ENCODE data around the gene SPTLC2. TPM values are rescaled to one million over a fixed set of nuclear protein-coding genes. Genes with fewer than 3 reads are reported as not detected.
"Not testable (repeated sequence)": the region's sequence is repeated elsewhere in the genome, so short reads cannot be mapped to it uniquely, and the experiment has no call there.

The SPTLC2 gene
- total RNA-seq, 1 experiment from 2014 or later, result 32.6 TPM

DNA sequence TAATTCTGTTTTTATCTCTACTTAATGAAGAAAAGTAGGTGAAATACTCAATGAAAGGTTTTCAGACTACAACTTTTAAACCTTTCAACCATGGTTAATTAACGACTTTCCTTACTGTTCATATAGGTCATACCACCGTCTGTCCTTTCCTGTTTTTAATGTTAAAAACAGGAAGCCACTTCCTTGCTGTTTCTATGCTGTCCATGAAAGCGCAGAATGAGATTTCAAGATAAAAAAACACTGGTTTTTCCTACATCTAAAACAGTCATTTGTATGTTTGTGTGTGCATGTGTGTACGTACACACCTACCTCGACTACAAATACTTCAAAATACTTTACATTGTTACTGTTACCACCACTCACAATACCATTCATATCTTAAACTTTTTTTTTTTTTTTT lies 27.3 kb downstream of the SPTLC2 start:
- Histone ChIP-seq H3K79me2 (ENCODE audit: insufficient read depth, low read length) (no peaks in the 10 kb centered on the region; the same call in 1 of the 2 replicates), H2BK12ac (ENCODE audit: insufficient read length, low read depth, low read length) (no peak overlapping the region), H3K9me3 (ENCODE audit: control insufficient read depth, low read depth, low read length) (no peaks in the 10 kb centered on the region), H3K56ac (ENCODE audit: insufficient read length, low read depth, low read length) (no peak overlapping the region), H4K91ac (ENCODE audit: insufficient read length, low read depth, low read length) (no peak overlapping the region), H4K20me1 (ENCODE audit: control insufficient read depth, insufficient read depth, insufficient read length) (no peaks in the 10 kb centered on the region), H3K23me2 (ENCODE audit: insufficient read length, low read depth, low read length, poor library complexity, severe bottlenecking) (no peaks in the 10 kb centered on the region), H3K9ac (ENCODE audit: extremely low read depth, insufficient read length, low read length) (no peak overlapping the region), H2AK5ac (ENCODE audit: insufficient read length, low read length) (no peak overlapping the region), H2BK120ac (ENCODE audit: low read depth, low read length, poor library complexity, severe bottlenecking) (no peak overlapping the region), H3K23ac (ENCODE audit: insufficient read length, low read depth, low read length) (no peak overlapping the region), H2BK5ac (ENCODE audit: insufficient read length, low read length) (no peak overlapping the region), H3K4me1 (ENCODE audit: insufficient read depth, low read length) (no peaks in the 10 kb centered on the region), H3K27me3 (ENCODE audit: insufficient read depth, low read length) (no peaks in the 10 kb centered on the region), H3K4me2 (ENCODE audit: insufficient read depth, insufficient read length, low read length) (no peak overlapping the region), H3K27ac (ENCODE audit: insufficient read length, low read depth, low read length) (no peak overlapping the region), H3K18ac (ENCODE audit: insufficient read length, low read depth, low read length) (no peak overlapping the region), H3K79me1 (ENCODE audit: insufficient read depth, low read depth, low read length, poor library complexity, severe bottlenecking) (peaks cover 5% of the 10 kb centered on the region), H4K8ac (replicated peaks; ENCODE audit: insufficient read length, low read depth, low read length) (no peak overlapping the region), H3K14ac (ENCODE audit: insufficient read depth, low read length) (no peak overlapping the region), H2AFZ (ENCODE audit: low read length) (no peak overlapping the region), H2BK20ac (ENCODE audit: low read depth, low read length, poor library complexity, severe bottlenecking) (no peak overlapping the region), H2BK15ac (ENCODE audit: low read depth, low read length) (no peak overlapping the region), H3K4ac (ENCODE audit: low read depth, low read length) (no peak overlapping the region), H3T11ph (ENCODE audit: low read length) (no peak overlapping the region), H4K5ac (ENCODE audit: insufficient read length, low read depth, low read length) (no peak overlapping the region)
- TF ChIP-seq, protein P1, sequence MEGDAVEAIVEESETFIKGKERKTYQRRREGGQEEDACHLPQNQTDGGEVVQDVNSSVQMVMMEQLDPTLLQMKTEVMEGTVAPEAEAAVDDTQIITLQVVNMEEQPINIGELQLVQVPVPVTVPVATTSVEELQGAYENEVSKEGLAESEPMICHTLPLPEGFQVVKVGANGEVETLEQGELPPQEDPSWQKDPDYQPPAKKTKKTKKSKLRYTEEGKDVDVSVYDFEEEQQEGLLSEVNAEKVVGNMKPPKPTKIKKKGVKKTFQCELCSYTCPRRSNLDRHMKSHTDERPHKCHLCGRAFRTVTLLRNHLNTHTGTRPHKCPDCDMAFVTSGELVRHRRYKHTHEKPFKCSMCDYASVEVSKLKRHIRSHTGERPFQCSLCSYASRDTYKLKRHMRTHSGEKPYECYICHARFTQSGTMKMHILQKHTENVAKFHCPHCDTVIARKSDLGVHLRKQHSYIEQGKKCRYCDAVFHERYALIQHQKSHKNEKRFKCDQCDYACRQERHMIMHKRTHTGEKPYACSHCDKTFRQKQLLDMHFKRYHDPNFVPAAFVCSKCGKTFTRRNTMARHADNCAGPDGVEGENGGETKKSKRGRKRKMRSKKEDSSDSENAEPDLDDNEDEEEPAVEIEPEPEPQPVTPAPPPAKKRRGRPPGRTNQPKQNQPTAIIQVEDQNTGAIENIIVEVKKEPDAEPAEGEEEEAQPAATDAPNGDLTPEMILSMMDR (conservative IDR thresholded peaks at IDR 0.05), result no peak
- Mint-ChIP-seq H3K4me3 (no peak overlapping the region), H3K27me3 (ENCODE audit: low read depth) (no peaks in the 10 kb centered on the region), H3K27ac (no peak overlapping the region), H3K4me1 (peaks cover 7 to 9% of the 10 kb centered on the region in 2 experiments), H3K9me3 (no peaks in the 10 kb centered on the region), H3K36me3 (ENCODE audit: insufficient read depth in 1 of 3, low read depth in 3 of 3) (peaks cover 3 to 11% (median 8%) of the 10 kb centered on the region in 3 experiments; a peak in 6 of 7 replicates)
- no peak for DNase-seq
- no CpG with 5 or more reads among the region's 5 CpGs for WGBS (ENCODE audit: extremely low coverage, insufficient read length, low lambda C conversion rate)

DNA sequence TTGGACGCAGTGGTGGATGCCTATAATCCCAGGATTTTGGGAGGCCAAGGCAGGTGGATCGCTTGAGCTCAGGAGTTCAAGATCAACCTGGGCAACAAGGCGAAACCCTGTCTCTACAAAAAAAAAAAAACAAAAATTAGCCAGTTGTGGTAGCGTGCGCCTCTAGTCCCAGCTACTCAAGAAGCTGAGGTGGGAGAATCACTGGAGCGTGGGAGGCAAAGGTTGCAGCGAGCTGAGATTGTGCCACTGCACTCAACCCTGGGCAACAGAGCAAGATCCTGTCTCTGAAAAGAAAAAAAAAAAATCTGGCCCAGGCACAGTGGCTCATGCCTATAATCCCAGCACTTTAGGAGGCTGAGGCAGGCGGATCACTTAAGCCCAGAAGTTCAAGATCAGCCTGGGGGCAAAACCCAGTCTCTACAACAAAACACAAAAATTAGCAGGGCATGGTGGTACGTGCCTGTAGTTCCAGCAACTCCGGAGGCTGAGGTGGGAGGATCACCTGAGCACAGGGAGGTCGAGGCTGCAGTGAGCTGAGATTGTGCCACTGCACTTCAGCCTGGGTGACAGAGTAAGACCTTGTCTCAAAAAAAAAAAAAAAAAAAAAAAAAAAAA lies 27.9 kb downstream of the SPTLC2 start:
- H3K9me3 ChIP-seq (ENCODE audit: control insufficient read depth, low read depth, low read length); H4K91ac ChIP-seq (ENCODE audit: insufficient read length, low read depth, low read length); H2BK5ac ChIP-seq (ENCODE audit: insufficient read length, low read length); H2BK12ac ChIP-seq (ENCODE audit: insufficient read length, low read depth, low read length); H2BK20ac ChIP-seq (ENCODE audit: low read depth, low read length, poor library complexity, severe bottlenecking); H3K23ac ChIP-seq (ENCODE audit: insufficient read length, low read depth, low read length); H3K79me2 ChIP-seq (ENCODE audit: insufficient read depth, low read length); DNase-seq; H3K27me3 ChIP-seq (ENCODE audit: insufficient read depth, low read length); H2AK5ac ChIP-seq (ENCODE audit: insufficient read length, low read length); H3T11ph ChIP-seq (ENCODE audit: low read length); H4K20me1 ChIP-seq (ENCODE audit: control insufficient read depth, insufficient read depth, insufficient read length); H3K27ac ChIP-seq (ENCODE audit: insufficient read length, low read depth, low read length); H2BK120ac ChIP-seq (ENCODE audit: low read depth, low read length, poor library complexity, severe bottlenecking); H3K56ac ChIP-seq (ENCODE audit: insufficient read length, low read depth, low read length); H3K9me3 Mint-ChIP-seq; H4K5ac ChIP-seq (ENCODE audit: insufficient read length, low read depth, low read length); H4K8ac ChIP-seq (replicated peaks; ENCODE audit: insufficient read length, low read depth, low read length); H3K9ac ChIP-seq (ENCODE audit: extremely low read depth, insufficient read length, low read length); H3K4ac ChIP-seq (ENCODE audit: low read depth, low read length); H3K23me2 ChIP-seq (ENCODE audit: insufficient read length, low read depth, low read length, poor library complexity, severe bottlenecking); H3K18ac ChIP-seq (ENCODE audit: insufficient read length, low read depth, low read length); H3K14ac ChIP-seq (ENCODE audit: insufficient read depth, low read length); H3K27ac Mint-ChIP-seq; H3K4me2 ChIP-seq (ENCODE audit: insufficient read depth, insufficient read length, low read length); H3K79me1 ChIP-seq (ENCODE audit: insufficient read depth, low read depth, low read length, poor library complexity, severe bottlenecking); H3K4me1 Mint-ChIP-seq; H3K4me1 ChIP-seq (ENCODE audit: insufficient read depth, low read length); H3K27me3 Mint-ChIP-seq (ENCODE audit: low read depth); H2AFZ ChIP-seq (ENCODE audit: low read length); H3K4me3 Mint-ChIP-seq; H2BK15ac ChIP-seq (ENCODE audit: low read depth, low read length): not testable (repeated sequence)
- no CpG with 5 or more reads among the region's 11 CpGs for WGBS (ENCODE audit: extremely low coverage, insufficient read length, low lambda C conversion rate)
- H3K36me3 Mint-ChIP-seq (ENCODE audit: insufficient read depth in 1 of 3, low read depth in 3 of 3), result peaks cover 3 to 10% (median 8%) of the 10 kb centered on the region in 3 experiments; a peak in 6 of 7 replicates
